G401 (cell line): Measurements from ENCODE around the gene VSIR. TPM values are rescaled to one million over a fixed set of nuclear protein-coding genes. Genes with fewer than 3 reads are reported as not detected.

Experiments
- DNase-seq: peaks from one replicate; pipeline ENCODE4 v3.0.0-alpha.2; 2015; ENCODE audit warnings: low spot score
- in situ Hi-C: cut with HindIII; loops from 2 replicates; pipeline ENCODE4 v1.10.0; 2016; ENCODE audit warnings: low sequenced_read_pairs, mixed read lengths
- total RNA-seq: library from RNA; depleted of rRNA; stranded (reverse); fragments of >200 nt; shearing (Covaris generic); gene quantifications from 2 replicates; pipeline ENCODE4 v1.2.3, GENCODE V29; 2014

Gene VSIR
- total RNA-seq, 1 experiment from 2014 or later: 1.5 TPM

GRCh38 chr10:71784679-71785272, 11.5 kb upstream of the VSIR start:
- DNase-seq: no peak
- in situ Hi-C loops: no loop called here

DNA sequence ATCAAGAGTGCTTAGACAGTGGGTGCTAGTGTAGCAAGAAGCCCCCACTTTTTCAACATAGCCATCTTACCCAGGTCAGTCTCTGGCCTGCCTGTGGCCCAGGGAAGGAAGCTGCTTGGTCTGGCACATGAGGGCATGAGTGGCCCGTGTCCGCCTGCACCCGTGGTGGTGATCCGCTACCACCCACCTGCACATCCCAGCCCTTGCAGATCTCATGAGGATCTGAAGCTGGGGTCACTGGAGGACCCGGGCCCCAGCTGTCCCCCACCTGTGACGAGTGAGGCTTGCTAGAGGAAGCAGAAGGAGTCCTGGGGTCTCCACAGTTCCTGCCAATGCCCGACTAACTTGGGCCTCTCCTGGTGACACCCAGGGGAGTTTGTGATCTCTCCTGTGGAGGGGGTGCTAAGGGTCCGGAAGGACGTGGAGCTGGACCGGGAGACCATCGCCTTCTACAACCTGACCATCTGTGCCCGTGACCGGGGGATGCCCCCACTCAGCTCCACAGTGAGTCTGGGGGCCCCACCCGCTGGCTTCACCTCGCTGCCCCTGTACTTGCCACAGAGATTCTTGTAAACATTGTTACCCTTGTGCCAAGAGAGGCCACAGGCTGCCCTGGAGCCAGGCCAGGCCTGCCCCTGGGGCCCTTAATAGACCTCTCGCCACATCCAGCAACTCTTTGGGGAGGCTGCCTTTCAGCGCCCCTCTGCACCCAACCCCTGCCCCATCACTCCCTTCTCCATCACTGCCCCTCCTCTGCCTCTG, 10.8 kb upstream of the VSIR start:
- DNase-seq: no peak
- in situ Hi-C loops: no loop called here

DNA sequence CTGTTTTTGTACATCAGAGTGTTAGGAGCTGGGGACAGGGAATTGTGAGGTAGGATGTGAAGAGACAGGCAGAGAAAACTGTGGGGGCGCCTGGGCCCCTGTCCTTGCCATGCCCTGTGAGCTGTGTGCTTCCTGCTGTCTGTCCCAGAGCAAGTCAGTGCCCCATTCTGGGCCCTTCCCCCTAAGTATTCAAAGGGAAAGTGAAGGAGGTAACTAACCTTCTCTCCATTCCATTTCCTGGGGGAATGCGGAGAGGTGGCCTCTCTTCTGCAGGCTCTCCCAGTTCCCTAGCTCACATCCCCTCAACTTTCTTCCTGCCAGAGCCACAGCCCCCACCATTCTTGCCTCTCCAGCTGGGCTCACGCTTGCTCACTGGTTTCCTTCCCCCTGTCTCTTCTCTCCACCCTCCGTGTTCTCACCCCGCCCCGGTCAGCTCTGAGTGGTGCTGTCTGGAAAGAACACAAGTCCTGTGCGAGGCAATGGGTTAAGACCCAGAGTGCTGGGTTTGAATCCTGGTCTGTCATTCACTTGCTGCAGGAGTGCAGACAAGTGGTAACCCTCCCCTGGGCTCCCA, 9.7 kb upstream of the VSIR start:
- DNase-seq: no peak
- in situ Hi-C loops: no loop called here

DNA sequence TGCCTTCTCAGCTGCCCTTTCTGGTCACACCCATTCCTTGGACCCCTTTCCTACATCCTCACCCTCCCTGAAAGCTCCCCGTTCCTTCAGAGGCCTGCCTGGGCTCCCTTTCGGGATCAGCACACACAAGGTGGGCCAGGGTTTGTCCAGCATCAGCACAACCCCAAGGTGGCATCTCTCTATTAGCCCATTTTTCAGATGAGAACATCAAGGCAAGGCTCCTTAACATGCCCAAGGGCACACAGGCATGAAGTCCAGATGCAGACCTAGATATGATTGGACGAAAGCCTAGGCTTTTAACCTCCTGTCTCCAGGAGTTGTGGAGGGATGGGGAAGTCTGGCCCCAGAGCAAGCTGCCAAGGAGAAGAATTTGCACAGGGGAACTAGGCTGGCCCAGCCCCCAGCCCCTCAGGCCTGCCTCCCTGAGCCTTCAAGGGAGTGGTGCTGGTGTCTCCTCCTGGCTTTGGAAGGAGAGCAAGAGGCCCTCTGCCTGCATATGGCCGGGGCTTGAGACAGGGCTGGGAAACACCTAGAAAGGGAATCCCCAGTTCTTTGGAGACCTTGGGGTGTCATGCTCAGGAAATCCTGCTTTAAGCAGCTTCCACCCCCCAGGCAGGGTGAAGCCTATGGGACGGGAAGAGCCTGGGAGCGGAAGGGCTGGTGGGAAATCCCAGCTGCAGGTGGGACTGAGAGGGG, 9.0 kb upstream of the VSIR start:
- in situ Hi-C loops: no loop called here
- DNase-seq: no peak

DNA sequence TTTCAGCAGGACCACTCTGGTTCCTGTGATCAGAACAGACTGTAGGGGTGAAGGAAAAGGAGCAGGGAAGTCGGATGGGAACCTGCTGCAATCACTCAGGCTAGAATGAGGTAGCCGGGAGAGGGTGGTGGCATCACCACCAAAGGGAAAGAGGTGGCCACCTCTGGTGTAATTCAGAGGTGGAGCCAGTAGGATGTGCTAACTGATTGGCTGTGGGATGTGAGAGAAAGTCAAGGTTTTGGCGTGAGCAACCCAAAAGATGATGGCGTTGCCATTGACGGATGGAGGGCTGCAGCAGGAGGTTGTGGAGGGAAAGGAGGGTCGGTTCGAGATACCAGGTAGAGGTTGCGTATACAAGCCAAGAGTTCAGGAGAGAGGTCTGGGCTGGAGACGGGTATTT, 7.4 kb upstream of the VSIR start:
- in situ Hi-C loops: no loop called here
- no peak for DNase-seq

DNA sequence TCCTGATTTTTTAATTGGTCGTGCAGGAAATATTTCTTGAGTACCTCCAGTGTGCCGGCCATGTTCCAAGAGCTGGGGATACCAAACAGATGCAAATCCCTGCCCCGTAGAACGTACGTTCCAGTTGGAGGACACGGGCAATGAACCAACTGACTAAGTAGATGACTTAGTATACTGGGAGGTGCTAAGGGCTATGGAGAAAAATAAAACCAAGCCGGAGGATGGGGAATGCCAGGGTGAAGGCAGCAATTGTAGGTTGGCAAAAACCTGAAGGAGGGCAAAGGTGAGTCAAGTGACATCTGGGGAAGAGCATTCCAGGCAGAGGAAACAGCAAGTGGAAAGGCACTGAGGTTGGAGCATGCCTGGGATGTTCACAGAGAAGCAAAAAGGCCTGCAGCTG, 6.8 kb upstream of the VSIR start:
- in situ Hi-C loops: no loop called here
- DNase-seq: no peak

DNA sequence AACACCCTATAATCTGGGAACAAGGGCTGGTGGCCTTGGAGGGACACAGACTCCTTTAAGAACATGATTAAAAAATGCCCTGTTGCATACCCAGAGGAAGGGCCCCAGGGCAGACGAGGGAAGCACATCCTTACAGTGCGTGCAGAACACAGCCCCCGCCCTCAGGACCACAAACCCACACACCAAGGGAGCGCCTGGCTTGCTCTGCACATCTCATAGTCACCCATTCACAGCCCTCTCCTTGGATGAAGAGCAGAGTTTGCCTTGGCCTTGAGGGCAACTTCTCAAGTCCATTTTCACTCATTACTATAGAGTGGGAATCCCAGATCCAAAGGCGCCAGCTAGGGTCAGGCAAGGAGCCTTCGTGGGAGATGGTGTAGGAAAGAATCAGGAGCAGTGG, 6.3 kb upstream of the VSIR start:
- in situ Hi-C loops: no loop called here
- DNase-seq: no peak

DNA sequence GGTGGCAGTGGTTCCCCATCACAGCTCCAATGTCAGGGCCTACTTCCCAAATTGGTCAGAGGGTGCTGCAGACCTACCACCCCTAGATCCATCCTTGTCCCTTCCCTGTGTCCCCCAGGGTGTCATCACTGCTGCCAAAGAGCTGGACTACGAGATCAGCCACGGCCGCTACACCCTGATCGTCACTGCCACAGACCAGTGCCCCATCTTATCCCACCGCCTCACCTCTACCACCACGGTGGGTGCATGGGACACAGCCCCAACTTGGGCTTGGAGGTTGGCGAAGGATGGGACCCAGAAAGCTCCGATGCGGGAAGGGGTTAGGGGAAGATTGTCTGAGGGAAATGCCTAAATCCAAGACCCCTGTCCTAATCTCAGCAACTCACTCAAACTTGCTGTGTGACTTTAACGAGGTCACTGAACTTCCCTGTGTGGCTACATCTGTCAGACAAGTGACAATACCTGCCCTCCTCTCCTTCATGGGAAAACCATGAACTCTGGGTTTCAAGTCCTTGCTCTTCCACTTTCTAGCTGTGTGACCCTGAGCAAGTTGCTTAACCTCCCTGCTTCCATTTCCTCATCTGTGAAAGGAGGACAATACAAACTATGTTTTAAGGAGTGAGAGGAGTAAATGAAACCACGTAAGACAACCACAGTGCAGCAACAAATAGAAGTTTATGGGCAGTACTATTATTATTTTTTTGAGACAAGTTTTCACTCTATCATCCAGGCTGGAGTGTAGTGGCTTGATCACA, 4.9 kb upstream of the VSIR start:
- in situ Hi-C loops: no loop called here

DNA sequence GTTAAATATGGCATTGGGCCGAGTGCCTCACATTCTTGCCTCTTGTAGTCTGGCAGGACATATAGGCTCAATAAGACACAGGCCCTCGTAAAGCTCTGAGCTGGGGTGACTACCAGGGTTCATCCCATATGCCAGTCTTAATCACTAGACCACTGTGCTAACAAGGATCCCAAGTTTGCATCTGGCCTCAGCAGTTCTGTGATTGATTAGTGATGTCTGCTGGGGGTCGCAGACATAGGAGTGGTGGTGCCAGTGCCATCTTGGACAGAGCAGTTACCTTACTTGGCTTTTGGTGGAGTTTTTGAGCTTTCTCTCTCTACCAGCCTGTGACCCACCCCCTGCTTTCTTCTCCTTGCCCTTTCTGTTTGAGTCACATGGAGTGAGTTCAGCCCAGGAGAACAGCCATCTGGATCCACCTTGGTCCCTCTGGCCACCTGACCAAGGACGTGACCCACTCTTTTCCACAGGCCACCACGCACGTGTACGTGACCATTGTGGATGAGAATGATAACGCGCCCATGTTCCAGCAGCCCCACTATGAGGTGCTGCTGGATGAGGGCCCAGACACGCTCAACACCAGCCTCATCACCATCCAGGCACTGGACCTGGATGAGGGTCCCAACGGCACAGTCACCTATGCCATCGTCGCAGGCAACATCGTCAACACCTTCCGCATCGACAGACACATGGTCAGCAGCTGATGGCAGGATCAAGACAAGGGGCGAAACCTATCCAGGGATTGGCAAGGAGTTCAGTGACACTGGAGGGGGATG, 4.1 kb upstream of the VSIR start:
- in situ Hi-C loops: no loop called here
- DNase-seq: no peak

More for the DNA sequence above, 4.9 kb upstream of the VSIR start:
- DNase-seq: no peak

- in situ Hi-C loops: no loop called here
- no peak for DNase-seq
These were observed 3.2 kb upstream of the VSIR start for GRCh38 chr10:71776481-71776925.

DNA sequence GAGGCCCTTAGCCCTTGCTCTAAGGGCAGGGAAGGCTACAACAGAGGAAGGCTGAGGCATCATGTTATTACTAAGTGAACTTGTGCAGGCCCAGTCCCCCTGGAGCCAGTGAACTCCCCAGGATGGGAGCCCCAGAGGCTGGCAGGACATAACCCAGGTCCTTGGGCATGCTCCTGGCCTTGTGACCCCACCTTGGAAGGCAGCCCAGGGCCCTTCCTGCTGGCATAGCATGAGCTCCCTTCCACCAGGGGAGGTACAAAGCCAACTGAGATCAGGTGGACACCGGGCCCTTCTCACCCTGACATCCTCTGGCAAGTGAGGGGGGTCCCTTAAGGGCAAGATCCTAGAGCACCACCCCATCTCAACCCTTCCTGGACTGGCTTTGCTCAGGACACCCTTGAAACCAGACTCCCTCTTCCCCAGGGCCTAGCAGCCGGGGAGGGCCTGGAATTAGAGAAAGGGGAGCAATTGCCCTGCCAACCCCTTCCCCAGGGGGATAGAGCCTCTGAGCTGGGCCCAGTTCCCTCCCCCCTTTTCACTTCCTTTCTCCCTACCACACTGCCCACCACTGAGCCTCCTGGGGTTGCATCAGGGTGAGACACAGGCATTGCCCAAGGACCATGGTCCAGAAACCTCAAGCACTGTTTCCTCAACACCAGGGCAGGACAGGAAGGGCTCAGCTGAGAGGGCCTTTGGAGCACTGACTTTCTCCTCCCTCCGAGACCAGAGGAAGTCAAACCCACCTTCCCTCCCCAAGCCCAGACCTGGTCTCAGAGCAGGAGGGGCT, 1.8 kb upstream of the VSIR start:
- in situ Hi-C loops: no loop called here
- no peak for DNase-seq

DNA sequence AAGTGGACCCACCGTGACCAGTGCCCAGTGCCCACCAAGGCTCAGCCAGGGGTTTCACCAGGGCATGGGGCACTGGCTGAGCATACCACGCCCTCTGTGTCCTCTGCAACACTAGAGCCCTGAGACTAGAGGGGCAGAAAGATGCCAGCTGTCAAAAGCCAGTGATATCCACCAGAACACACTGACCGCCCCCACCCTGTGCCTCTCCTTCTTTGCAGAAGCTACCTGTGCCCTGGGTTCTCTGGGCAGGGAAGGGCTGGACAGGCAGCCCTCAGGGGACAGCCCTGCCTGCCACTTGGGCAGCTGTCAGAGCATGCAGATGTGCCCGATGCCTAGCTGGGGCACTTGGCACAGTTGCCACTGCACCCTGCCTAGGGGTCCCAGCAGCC, 494 bp downstream of the VSIR start:
- DNase-seq: no peak
- in situ Hi-C loops: no loop called here

DNA sequence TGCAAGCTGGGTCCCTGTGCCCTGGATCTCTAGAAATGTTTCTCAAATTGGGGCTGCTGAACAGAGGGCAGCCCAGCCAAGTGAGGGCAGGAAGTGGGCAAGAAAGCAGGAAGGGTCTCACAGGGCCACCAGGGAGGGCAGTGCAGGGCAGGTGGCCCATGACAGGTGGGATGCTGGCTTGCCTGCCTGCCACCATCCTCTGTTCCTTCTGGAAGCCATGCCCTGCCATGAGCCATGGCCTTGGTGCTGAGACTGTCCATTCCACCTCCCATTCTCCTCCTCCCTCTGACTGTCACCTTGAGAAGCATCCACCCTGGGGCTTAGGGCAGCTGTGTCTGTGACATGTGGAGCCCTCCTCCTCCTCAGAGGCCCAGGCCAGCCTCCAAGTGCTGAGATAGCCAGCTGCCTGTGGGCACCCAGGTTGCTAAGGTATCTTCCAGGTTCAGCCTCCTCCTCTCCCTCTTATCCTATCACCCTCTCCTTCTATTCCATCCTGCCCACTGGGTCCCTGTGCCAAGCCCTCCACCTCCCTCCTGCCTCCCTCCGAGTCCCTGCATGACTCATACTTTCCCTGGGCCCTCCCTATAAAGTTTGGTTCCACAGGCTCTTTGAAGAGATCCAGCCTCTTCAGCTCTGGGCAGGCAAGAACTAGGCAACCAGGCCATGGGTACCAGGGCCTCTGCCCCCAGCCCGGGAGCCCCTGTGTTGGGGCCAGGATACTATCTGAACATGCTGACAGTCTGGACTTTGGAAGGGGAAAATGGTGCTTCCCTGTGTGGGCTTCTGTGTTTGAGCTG, 1.3 kb downstream of the VSIR start:
- no peak for DNase-seq
- in situ Hi-C loops: no loop called here

GRCh38 chr10:71771204-71771603, 2.1 kb downstream of the VSIR start:
- DNase-seq: no peak
- in situ Hi-C loops: no loop called here

DNA sequence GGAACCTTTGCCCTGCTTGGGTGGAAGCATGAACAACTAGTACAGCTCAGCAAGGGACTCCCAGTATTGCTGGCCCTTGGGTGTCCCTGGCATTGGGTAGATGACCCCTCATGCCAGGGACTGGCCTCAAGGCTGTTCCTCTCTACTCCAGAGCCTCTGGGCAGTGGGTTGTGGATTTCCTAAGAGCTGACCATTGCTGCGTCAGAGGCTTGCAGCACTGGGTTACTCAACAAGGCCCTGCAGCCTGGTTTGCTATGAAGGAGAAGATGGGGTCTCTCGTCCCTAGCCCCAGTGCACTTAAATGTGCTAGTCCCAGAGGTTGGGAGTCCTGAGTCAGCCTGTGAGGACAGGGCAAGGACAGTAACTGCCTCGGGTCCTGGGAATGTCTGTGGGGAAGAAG, 2.5 kb downstream of the VSIR start:
- no peak for DNase-seq
- in situ Hi-C loops: no loop called here

GRCh38 chr10:71770255-71770654, 3.1 kb downstream of the VSIR start:
- DNase-seq: no peak
- in situ Hi-C loops: no loop called here

DNA sequence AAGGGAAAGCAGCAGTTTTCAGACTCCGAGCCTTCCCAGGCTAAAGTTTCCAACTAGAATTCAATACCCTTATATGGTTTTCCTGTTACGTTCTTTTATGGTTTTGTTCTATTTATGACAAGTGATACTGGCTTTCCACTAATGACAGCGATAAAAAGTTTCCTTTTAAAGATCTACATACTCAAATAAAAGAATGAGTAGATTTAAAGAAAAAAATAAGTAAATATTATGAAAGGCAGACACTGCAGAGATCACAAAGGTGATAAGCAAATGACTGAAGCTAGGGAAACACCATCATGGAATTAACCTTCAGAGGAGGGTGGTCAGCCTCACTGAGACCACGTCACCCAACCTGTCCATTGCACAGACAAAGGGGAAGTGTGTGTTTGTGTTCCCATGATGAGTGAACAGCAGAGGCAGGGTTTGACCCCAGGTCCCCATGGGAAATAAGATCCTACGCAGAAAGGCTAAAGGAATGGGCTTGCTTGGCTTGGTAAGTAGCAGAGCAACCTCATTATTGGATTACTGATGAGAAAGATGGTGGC, 4.0 kb downstream of the VSIR start:
- in situ Hi-C loops: no loop called here

More for the DNA sequence above, 4.0 kb downstream of the VSIR start:
- no peak for DNase-seq
